HCT116 (cell line): ENCODE results near the gene TRPM8. TPM values are rescaled to one million over a fixed set of nuclear protein-coding genes. Genes with fewer than 3 reads are reported as not detected.

Source experiments
- ATAC-seq: fragments of 200-7000 bp; cut with Tn5 transposase; 2 replicates; pipeline ENCODE4 v1.9.1; 2020; ENCODE audit warnings: mild to moderate bottlenecking, moderate library complexity
- BruUV-seq: library from RNA; stranded (reverse); fragments of 400-500 nt; replicated peaks from 2 replicates; lab custom pipeline; 2021; lab: Mats Ljungman, UMichigan
- CTCF ChIA-PET: fragments of 300-600 bp; sonication (Branson Sonifier 250); formaldehyde crosslinking; loops from one replicate; lab custom pipeline; 2021; ENCODE audit warnings: antibody characterized with exemption; lab: Charles Lee
- POLR2A ChIA-PET: fragments of 300-600, 350-600 bp; sonication (Branson Sonifier 250); formaldehyde crosslinking; loops from one replicate; lab custom pipeline; 2021; ENCODE audit warnings: antibody characterized with exemption; lab: Charles Lee
- RAD21 ChIA-PET, 2 experiments: fragments of 300-600 bp; sonication (Branson Sonifier 250); formaldehyde crosslinking; loops; one replicate each; lab custom pipeline; 2023; ENCODE audit warnings: low total read pairs in 2 of 2; ENCODE audit not compliant: uncharacterized antibody in 2 of 2, unreplicated experiment in 2 of 2, low non-redundant PET in 1 of 2; lab: Charles Lee
- DNase-seq: peaks from one replicate; pipeline ENCODE4 v3.0.0-alpha.2; 2010; ENCODE audit warnings: low read depth, low spot score
- H2AFZ ChIP-seq: fragments of 200-600 bp; shearing (Covaris generic), sonication (generic); 2 replicates; pipeline ENCODE4 v1.6.1; 2017; ENCODE audit warnings: low read depth, mixed run types, mixed read lengths, antibody characterized with exemption, low read length; ENCODE audit not compliant: poor library complexity, severe bottlenecking
- H3K27ac ChIP-seq: 2 replicates; pipeline ENCODE4 v1.5.1; 2012; ENCODE audit warnings: low read depth, low read length
- H3K27me3 ChIP-seq: fragments of 200-600 bp; sonication (generic); 2 replicates; pipeline ENCODE4 v1.6.1; 2016; ENCODE audit warnings: mixed run types, low read length, mixed read lengths; ENCODE audit not compliant: insufficient read depth
- H3K36me3 ChIP-seq, 2 experiments: fragments of 200-500 bp in 1 of 2; fragments of 200-600 bp in 1 of 2; sonication (Bioruptor generic) in 1 of 2; sonication (generic) in 1 of 2; 2 replicates each; pipeline versions ENCODE4 v1.5.1 to v1.6.1; 2014 to 2016; ENCODE audit warnings: low read length in 2 of 2, inconsistent platforms in 1 of 2, mixed read lengths in 1 of 2, mixed run types in 1 of 2; ENCODE audit not compliant: insufficient read depth in 2 of 2, control insufficient read depth in 1 of 2
- H3K4me1 ChIP-seq, 2 experiments: fragments of 200-600 bp in 1 of 2; sonication (generic) in 1 of 2; 2 replicates each; pipeline versions ENCODE4 v1.5.1 to v1.6.1; 2012 to 2017; ENCODE audit warnings: low read length in 2 of 2, inconsistent platforms in 1 of 2, mild to moderate bottlenecking in 1 of 2, mixed read lengths in 1 of 2, mixed run types in 1 of 2, moderate library complexity in 1 of 2; ENCODE audit not compliant: insufficient read depth in 2 of 2, control insufficient read depth in 1 of 2
- H3K4me2 ChIP-seq: fragments of 200-600 bp; sonication (generic); 2 replicates; pipeline ENCODE4 v1.6.1; 2017; ENCODE audit warnings: mixed run types, low read length, mixed read lengths
- H3K4me3 ChIP-seq, 2 experiments: fragments of 200-600 bp in 1 of 2; sonication (generic) in 1 of 2; replicated peaks in 1 of 2; 2 replicates each; pipeline ENCODE4 v1.5.1; 2011 to 2016; ENCODE audit warnings: low read length in 2 of 2, control low read depth in 1 of 2, low read depth in 1 of 2, mild to moderate bottlenecking in 1 of 2, mixed read lengths in 1 of 2, mixed run types in 1 of 2
- H3K79me2 ChIP-seq: fragments of 200-600 bp; sonication (generic); 2 replicates; pipeline ENCODE4 v1.6.1; 2017; ENCODE audit warnings: mild to moderate bottlenecking, mixed run types, low read length, moderate library complexity, mixed read lengths; ENCODE audit not compliant: insufficient read depth
- H3K9ac ChIP-seq: fragments of 200-600 bp; sonication (generic); 2 replicates; pipeline ENCODE4 v1.6.1; 2016; ENCODE audit warnings: low read length, mixed read lengths
- H3K9me2 ChIP-seq: fragments of 200-600 bp; sonication (generic), shearing (Covaris generic); 2 replicates; pipeline ENCODE4 v1.6.1; 2017; ENCODE audit warnings: mixed run types, mild to moderate bottlenecking, moderate library complexity; ENCODE audit not compliant: insufficient read depth
- H3K9me3 ChIP-seq, 2 experiments: fragments of 200-500 bp in 1 of 2; fragments of 200-600 bp in 1 of 2; sonication (Bioruptor generic) in 1 of 2; sonication (generic) in 1 of 2; 2 replicates each; pipeline ENCODE4 v1.6.1; 2014 to 2017; ENCODE audit warnings: low read length in 2 of 2, mixed read lengths in 2 of 2, inconsistent platforms in 1 of 2, low read depth in 1 of 2, mild to moderate bottlenecking in 1 of 2, mixed run types in 1 of 2, moderate library complexity in 1 of 2; ENCODE audit not compliant: control insufficient read depth in 1 of 2, insufficient read depth in 1 of 2
- H4K20me1 ChIP-seq: fragments of 200-600 bp; sonication (generic), shearing (Covaris generic); 2 replicates; pipeline ENCODE4 v1.6.1; 2017; ENCODE audit warnings: mixed run types, mild to moderate bottlenecking, moderate library complexity; ENCODE audit not compliant: insufficient read depth
- ATF3 ChIP-seq: IDR thresholded peaks from 2 replicates; pipeline ENCODE4 v1.6.1; 2012
- CEBPB ChIP-seq: IDR thresholded peaks from 2 replicates; pipeline ENCODE4 v1.6.1; 2012; ENCODE audit warnings: low read depth
- EGR1 ChIP-seq: IDR thresholded peaks from 2 replicates; pipeline ENCODE4 v1.6.1; 2012; ENCODE audit warnings: low read depth
- ELF1 ChIP-seq: IDR thresholded peaks from 2 replicates; pipeline ENCODE4 v1.6.1; 2012; ENCODE audit warnings: low read depth, borderline replicate concordance
- EZH2 ChIP-seq: fragments of 200-600 bp; sonication (generic); IDR thresholded peaks from 2 replicates; pipeline ENCODE4 v1.6.1; 2017; ENCODE audit warnings: antibody characterized with exemption, mixed run types
- EZH2phosphoT487 ChIP-seq: fragments of 200-600 bp; IDR thresholded peaks from 2 replicates; pipeline ENCODE4 v1.6.1; 2018; ENCODE audit warnings: antibody characterized with exemption, borderline replicate concordance
- JUND ChIP-seq: IDR thresholded peaks from 2 replicates; pipeline ENCODE4 v1.6.1; 2012
- POLR2A ChIP-seq: IDR thresholded peaks from 2 replicates; pipeline ENCODE4 v1.7.0; 2011; ENCODE audit warnings: borderline replicate concordance; ENCODE audit not compliant: insufficient read depth, insufficient read length; ENCODE audit errors: extremely low read depth
- POLR2AphosphoS5 ChIP-seq: IDR thresholded peaks from 2 replicates; pipeline ENCODE4 v1.6.1; 2011; ENCODE audit warnings: mild to moderate bottlenecking, low read depth, low read length, moderate library complexity
- RAD21 ChIP-seq: IDR thresholded peaks from 2 replicates; pipeline ENCODE4 v1.6.1; 2012; ENCODE audit warnings: low read depth, mild to moderate bottlenecking
- SP1 ChIP-seq: IDR thresholded peaks from 2 replicates; pipeline ENCODE4 v1.6.1; 2012; ENCODE audit warnings: low read depth
- SRF ChIP-seq: IDR thresholded peaks from 2 replicates; pipeline ENCODE4 v1.6.1; 2012; ENCODE audit warnings: low read depth
- YY1 ChIP-seq: IDR thresholded peaks from 2 replicates; pipeline ENCODE4 v1.6.1; 2011; ENCODE audit warnings: low read length, low read depth, moderate library complexity, mild to moderate bottlenecking; ENCODE audit not compliant: insufficient replicate concordance; ENCODE audit errors: extremely low read depth
- ZNF274 ChIP-seq: fragments of 200-500 bp; sonication (Bioruptor generic); IDR thresholded peaks from 2 replicates; pipeline ENCODE4 v1.6.1; 2014; ENCODE audit warnings: mild to moderate bottlenecking, low read depth, low read length, inconsistent platforms
- intact Hi-C: fragments of 100-400 bp; cut with micrococcal nuclease; formaldehyde crosslinking; loops from 2 replicates; pipeline ENCODE4 v1.10.0; 2022
- total RNA-seq: library from RNA; stranded (reverse); gene quantifications from one replicate; pipeline ENCODE4 v1.2.1, GENCODE V29; 2021; ENCODE audit not compliant: unreplicated experiment
- TF ChIP-seq, protein P1 (sequence below): IDR thresholded peaks from 2 replicates; pipeline ENCODE4 v1.6.1; 2012

TRPM8 gene
- total RNA-seq, 1 experiment from 2014 or later, result 0.39 TPM

DNA sequence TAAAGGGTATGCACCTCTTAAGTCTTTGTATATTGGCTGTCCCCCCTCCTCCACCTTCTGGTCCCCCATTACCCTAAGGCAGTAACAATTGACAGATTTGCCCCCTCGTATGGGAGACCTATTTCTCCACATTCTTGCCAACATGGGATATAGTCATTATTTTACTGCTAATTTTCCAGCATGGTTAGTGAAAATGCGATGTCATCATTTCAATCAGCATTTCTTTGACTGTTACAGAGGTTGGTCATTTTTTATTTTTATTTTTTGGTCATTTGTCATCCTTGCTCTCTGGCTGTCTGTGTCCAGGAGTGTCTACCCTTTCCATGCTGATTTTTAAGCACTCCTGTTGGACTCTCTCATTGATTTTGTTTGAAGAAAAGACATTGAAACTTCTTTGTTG is 88.0 kb downstream of the TRPM8 start:
- TF ChIP-seq EZH2 (no peak), POLR2AphosphoS5 (no peak), ZNF274 (no peak)
- Histone ChIP-seq H3K9ac (no peak overlapping the region), H2AFZ (no peak overlapping the region), H3K27me3 (peaks cover 16% of the 10 kb centered on the region; the same call in 1 of the 2 replicates), H3K4me2 (peak overlapping the region; percentile 75; the same call in 1 of the 2 replicates), H3K4me1 (peaks cover 11 to 18% of the 10 kb centered on the region in 2 experiments), H3K36me3 (no peaks in the 10 kb centered on the region), H3K9me2 (no peaks in the 10 kb centered on the region), H3K4me3 (no peak overlapping the region), H3K79me2 (no peaks in the 10 kb centered on the region), H4K20me1 (no peaks in the 10 kb centered on the region), H3K27ac (no peak overlapping the region), H3K9me3 (no peaks in the 10 kb centered on the region)
- DNase-seq (no peak), ATAC-seq (no peak)
- ChIA-PET RAD21 (no interaction called here), POLR2A (no interaction called here), CTCF (no interaction called here)
- intact Hi-C loops, result no loop called here
- BruUV-seq, result no TSS peak

- no TSS peak for BruUV-seq
- no peak for TF ChIP-seq EGR1
- no peak for TF ChIP-seq YY1
- TF ChIP-seq ATF3, result no peak
- TF ChIP-seq, protein P1, sequence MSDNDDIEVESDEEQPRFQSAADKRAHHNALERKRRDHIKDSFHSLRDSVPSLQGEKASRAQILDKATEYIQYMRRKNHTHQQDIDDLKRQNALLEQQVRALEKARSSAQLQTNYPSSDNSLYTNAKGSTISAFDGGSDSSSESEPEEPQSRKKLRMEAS, result no peak
- TF ChIP-seq ELF1, result no peak
- no peak for TF ChIP-seq RAD21
- TF ChIP-seq JUND, result no peak
- TF ChIP-seq EZH2phosphoT487, result no peak
- no peak for TF ChIP-seq EZH2
- TF ChIP-seq SRF, result no peak
- TF ChIP-seq POLR2A, result no peak
- no peak for TF ChIP-seq CEBPB
- no peak for TF ChIP-seq SP1
- TF ChIP-seq, all 23 proteins: peak for 0
- CTCF ChIA-PET, result no interaction called here
Observed at GRCh38 chr2:234006501-234006900, 89.3 kb downstream of the TRPM8 start.

More at GRCh38 chr2:234006501-234006900, 89.3 kb downstream of the TRPM8 start:
- H3K9me3 ChIP-seq, result no peaks in the 10 kb centered on the region
- H3K27ac ChIP-seq, result no peak overlapping the region
- no peak overlapping the region for H3K4me2 ChIP-seq
- intact Hi-C loops, result no loop called here
- ATAC-seq (no peak), DNase-seq (no peak)
- H2AFZ ChIP-seq, result no peak overlapping the region
- ChIA-PET RAD21 (no interaction called here), POLR2A (no interaction called here)
- H3K27me3 ChIP-seq, result peaks cover 16% of the 10 kb centered on the region; the same call in 1 of the 2 replicates
- H3K9ac ChIP-seq, result no peak overlapping the region
- H3K9me2 ChIP-seq, result no peaks in the 10 kb centered on the region
- H3K79me2 ChIP-seq, result no peaks in the 10 kb centered on the region
- H3K4me3 ChIP-seq, result no peak overlapping the region
- H3K4me1 ChIP-seq, result peaks cover 11 to 18% of the 10 kb centered on the region in 2 experiments
- H4K20me1 ChIP-seq, result no peaks in the 10 kb centered on the region
- H3K36me3 ChIP-seq, result no peaks in the 10 kb centered on the region
